ENCODE data around the gene PARD3B.

GRCh38 chr2:204901591-204901990 lies 356.3 kb downstream of the PARD3B start:
- TF ChIP-seq, protein P1, sequence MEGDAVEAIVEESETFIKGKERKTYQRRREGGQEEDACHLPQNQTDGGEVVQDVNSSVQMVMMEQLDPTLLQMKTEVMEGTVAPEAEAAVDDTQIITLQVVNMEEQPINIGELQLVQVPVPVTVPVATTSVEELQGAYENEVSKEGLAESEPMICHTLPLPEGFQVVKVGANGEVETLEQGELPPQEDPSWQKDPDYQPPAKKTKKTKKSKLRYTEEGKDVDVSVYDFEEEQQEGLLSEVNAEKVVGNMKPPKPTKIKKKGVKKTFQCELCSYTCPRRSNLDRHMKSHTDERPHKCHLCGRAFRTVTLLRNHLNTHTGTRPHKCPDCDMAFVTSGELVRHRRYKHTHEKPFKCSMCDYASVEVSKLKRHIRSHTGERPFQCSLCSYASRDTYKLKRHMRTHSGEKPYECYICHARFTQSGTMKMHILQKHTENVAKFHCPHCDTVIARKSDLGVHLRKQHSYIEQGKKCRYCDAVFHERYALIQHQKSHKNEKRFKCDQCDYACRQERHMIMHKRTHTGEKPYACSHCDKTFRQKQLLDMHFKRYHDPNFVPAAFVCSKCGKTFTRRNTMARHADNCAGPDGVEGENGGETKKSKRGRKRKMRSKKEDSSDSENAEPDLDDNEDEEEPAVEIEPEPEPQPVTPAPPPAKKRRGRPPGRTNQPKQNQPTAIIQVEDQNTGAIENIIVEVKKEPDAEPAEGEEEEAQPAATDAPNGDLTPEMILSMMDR (conservative IDR thresholded peaks at IDR 0.05; ENCODE audit: low read depth, low read length) = no peak
- no peak for TF ChIP-seq EZH2 (IDR thresholded peaks at IDR 0.05; ENCODE audit: borderline replicate concordance, low read depth, low read length, poor library complexity, severe bottlenecking)

Measured in A673 (cell line).